GM12878 (cell line): ENCODE data around the gene DDX49. TPM values are rescaled to one million over a fixed set of nuclear protein-coding genes. Genes with fewer than 3 reads are reported as not detected.

Experiments used
- ATAC-seq: fragments of 200-7000 bp; cut with Tn5 transposase; 3 replicates; pipeline ENCODE4 v1.9.1; 2020; ENCODE audit warnings: mild to moderate bottlenecking, moderate library complexity
- BruUV-seq: library from RNA; stranded (reverse); fragments of 400-500 nt; replicated peaks from 2 replicates; lab custom pipeline; 2021; lab: Mats Ljungman, UMichigan
- CTCF ChIA-PET: fragments of 300-600 bp; sonication (Branson Sonifier 250); formaldehyde crosslinking; extraction: SDS; loops from one replicate; lab custom pipeline; 2021; ENCODE audit warnings: inconsistent platforms; lab: Yijun Ruan, JAX
- POLR2A ChIA-PET: fragments of 350-600 bp; formaldehyde crosslinking; extraction: SDS; loops from one replicate; lab custom pipeline; 2021; ENCODE audit warnings: inconsistent platforms; lab: Charles Lee
- RAD21 ChIA-PET: fragments of 300-600 bp; sonication (Branson Sonifier 250); formaldehyde crosslinking; loops from one replicate; lab custom pipeline; 2023; ENCODE audit warnings: antibody characterized with exemption; ENCODE audit not compliant: unreplicated experiment; lab: Charles Lee
- SMC1A ChIA-PET: fragments of 300-600 bp; sonication (Branson Sonifier 250); formaldehyde crosslinking; loops from one replicate; lab custom pipeline; 2023; ENCODE audit not compliant: unreplicated experiment, uncharacterized antibody; lab: Charles Lee
- DNase-seq: peaks from one replicate; pipeline ENCODE4 v3.0.0-alpha.2; 2011; ENCODE audit warnings: low read depth, low spot score
- FAIRE-seq: peaks from 3 replicates; lab custom pipeline; 2011; peaks lifted over from hg19 to GRCh38; lab: Jason Lieb, UNC
- H2AFZ ChIP-seq: 2 replicates; pipeline ENCODE4 v1.6.0; 2011; ENCODE audit warnings: low read depth, low read length, control low read depth; ENCODE audit not compliant: control insufficient read depth
- H3K27ac ChIP-seq: 2 replicates; pipeline ENCODE4 v1.5.1; 2011; ENCODE audit warnings: control low read depth; ENCODE audit not compliant: control insufficient read depth, insufficient read depth
- H3K27me3 ChIP-seq, 2 experiments: replicated peaks in 1 of 2; 2 replicates each; pipeline versions ENCODE4 v1.6.0 to v1.6.1; 2011; ENCODE audit warnings: low read length in 1 of 2; ENCODE audit not compliant: control insufficient read depth in 2 of 2, insufficient read depth in 2 of 2
- H3K36me3 ChIP-seq, 2 experiments: 2 replicates each; pipeline ENCODE4 v1.5.1; 2011; ENCODE audit warnings: low read length in 1 of 2; ENCODE audit not compliant: control insufficient read depth in 2 of 2, insufficient read depth in 2 of 2
- H3K4me1 ChIP-seq: 2 replicates; pipeline ENCODE4 v1.6.1; 2011; ENCODE audit warnings: mild to moderate bottlenecking, low read length, moderate library complexity, mixed read lengths; ENCODE audit not compliant: control insufficient read depth, insufficient read depth
- H3K4me2 ChIP-seq: 2 replicates; pipeline ENCODE4 v1.6.0; 2011; ENCODE audit warnings: control low read depth; ENCODE audit not compliant: control insufficient read depth, insufficient read depth
- H3K4me3 ChIP-seq: fragments of 200-600 bp; sonication (generic); 2 replicates; pipeline ENCODE4 v1.5.1; 2016
- H3K79me2 ChIP-seq: 2 replicates; pipeline ENCODE4 v1.6.0; 2011; ENCODE audit warnings: low read length; ENCODE audit not compliant: control insufficient read depth, insufficient read depth
- H3K9ac ChIP-seq: 2 replicates; pipeline ENCODE4 v1.8.0; 2011; ENCODE audit warnings: low read length, control low read depth, mixed read lengths; ENCODE audit not compliant: control insufficient read depth, insufficient read depth
- H3K9me3 ChIP-seq: replicated peaks from 3 replicates; pipeline ENCODE4 v1.5.1; 2011; ENCODE audit warnings: mild to moderate bottlenecking, low read length; ENCODE audit not compliant: control insufficient read depth, insufficient read depth
- H4K20me1 ChIP-seq: 2 replicates; pipeline ENCODE4 v1.6.0; 2011; ENCODE audit not compliant: control insufficient read depth, insufficient read depth
- ELK1 ChIP-seq: IDR thresholded peaks from 2 replicates; pipeline ENCODE4 v1.6.1; 2012; ENCODE audit warnings: low read depth, low read length, improper control_type of control experiment
- GABPA ChIP-seq: IDR thresholded peaks from 2 replicates; pipeline ENCODE4 v1.6.1; 2014; ENCODE audit warnings: antibody characterized with exemption, low read depth, mild to moderate bottlenecking, inconsistent platforms
- IKZF1 ChIP-seq: fragments of 450-650 bp; conservative IDR thresholded peaks from 2 replicates; pipeline ENCODE4 v1.6.1; 2017; ENCODE audit warnings: antibody characterized with exemption, mild to moderate bottlenecking
- LARP7 ChIP-seq: fragments of 450-650 bp; IDR thresholded peaks from 2 replicates; pipeline ENCODE4 v1.6.1; 2017; ENCODE audit warnings: mild to moderate bottlenecking
- MYB ChIP-seq: fragments of 150-350 bp; IDR thresholded peaks from 2 replicates; pipeline ENCODE4 v1.6.1; 2014; ENCODE audit warnings: mild to moderate bottlenecking, low read depth, low read length, borderline replicate concordance
- STAT1 ChIP-seq: fragments of 450-650 bp; conservative IDR thresholded peaks from 2 replicates; pipeline ENCODE4 v1.6.1; 2014; ENCODE audit warnings: antibody characterized with exemption, mild to moderate bottlenecking
- WGBS: methylation state at CpG from one replicate; pipeline ENCODE4 v1.1.6; 2016; ENCODE audit warnings: low lambda C conversion rate; ENCODE audit not compliant: insufficient replicate concordance, insufficient coverage; ENCODE audit errors: missing lambda C conversion rate; 5-methylcytosine and 5-hydroxymethylcytosine counted together
- in situ Hi-C: fragments of 300-500 bp; cut with MboI; formaldehyde crosslinking; loops from 9 replicates; pipeline ENCODE4 v1.14.3; 2018; ENCODE audit warnings: mixed read lengths
- intact Hi-C: fragments of 100-400 bp; cut with micrococcal nuclease; formaldehyde crosslinking; loops from one replicate; pipeline ENCODE4 v1.14.2; 2022; ENCODE audit not compliant: unreplicated experiment
- polyA plus RNA-seq, 11 experiments: library from polyadenylated mRNA; depleted of rRNA in 4 of 11; unstranded in 6 of 11; stranded (reverse) in 5 of 11; fragments of >200 nt; fragmentation: Nextera tagmentation in 4 of 11; fragmentation: Illumina TruSeq in 1 of 11; extraction: Ambion mirVana in 4 of 11; extraction: Trizol in 1 of 11; gene quantifications; 1 replicate in 1 of 11; 2 replicates in 10 of 11; pipeline versions ENCODE4 v1.2.1 to v1.2.3, GENCODE V29; 2011 to 2016; ENCODE audit warnings: inconsistent platforms in 2 of 11, missing spikeins in 2 of 11, low read depth in 1 of 11
- total RNA-seq, 4 experiments: library from RNA; depleted of rRNA in 3 of 4; stranded (reverse); fragments of >200 nt in 3 of 4; fragmentation: Illumina TruSeq in 1 of 4; extraction: Trizol in 1 of 4; gene quantifications; 2 replicates each; pipeline versions ENCODE4 v1.2.1 to v1.2.3, GENCODE V29; 2013 to 2021

Gene DDX49
- total and polyA plus RNA-seq, 10 of the 15 experiments (the other 5 are each of a cell fraction or from before 2014, with no cell fraction given): 0.58 to 102 (median 48.1) TPM

GRCh38 chr19:18960370-18960769, 40.9 kb downstream of the DDX49 start:
- Histone ChIP-seq H3K36me3 (no peaks in the 10 kb centered on the region), H3K9ac (no peak overlapping the region), H3K4me1 (no peaks in the 10 kb centered on the region), H3K27ac (no peak overlapping the region), H4K20me1 (no peaks in the 10 kb centered on the region), H3K79me2 (no peaks in the 10 kb centered on the region), H3K27me3 (no peaks in the 10 kb centered on the region), H3K4me2 (no peak overlapping the region), H2AFZ (no peak overlapping the region), H3K9me3 (no peaks in the 10 kb centered on the region), H3K4me3 (no peak overlapping the region)
- CTCF ChIA-PET: interaction anchor here (1.3 kb wide), 1 partner anchor 26 kb away, joined by 3 read pairs; no protein-coding TSS in a partner anchor
- ATAC-seq (no peak), DNase-seq (no peak), FAIRE-seq (no peak)
- WGBS: 70% methylated on average over 4 of the region's 4 CpGs
- in situ Hi-C loops: no loop called here
- POLR2A ChIA-PET: no interaction called here
- no TSS peak for BruUV-seq
- TF ChIP-seq STAT1: no peak
- TF ChIP-seq LARP7: no peak
- intact Hi-C loops: no loop called here
- RAD21 ChIA-PET: no interaction called here
- SMC1A ChIA-PET: no interaction called here

GRCh38 chr19:18961767-18962620, 42.5 kb downstream of the DDX49 start:
- in situ Hi-C loops: no loop called here
- H4K20me1 ChIP-seq: no peaks in the 10 kb centered on the region
- H3K9ac ChIP-seq: no peak overlapping the region
- CTCF ChIA-PET: no interaction called here
- no peak for DNase-seq
- RAD21 ChIA-PET: no interaction called here
- no TSS peak for BruUV-seq
- H3K4me3 ChIP-seq: no peak overlapping the region
- H3K4me2 ChIP-seq: no peak overlapping the region
- FAIRE-seq: no peak
- no peaks in the 10 kb centered on the region for H3K79me2 ChIP-seq
- intact Hi-C loops: no loop called here
- POLR2A ChIA-PET: no interaction called here
- ATAC-seq: peak; percentile 21; the same call in 1 of the 3 replicates
- SMC1A ChIA-PET: no interaction called here
- no peaks in the 10 kb centered on the region for H3K36me3 ChIP-seq
- no peak overlapping the region for H3K27ac ChIP-seq
- no peaks in the 10 kb centered on the region for H3K9me3 ChIP-seq
- WGBS: 27% methylated on average over 16 of the region's 26 CpGs
- H3K4me1 ChIP-seq: no peaks in the 10 kb centered on the region
- no peaks in the 10 kb centered on the region for H3K27me3 ChIP-seq
- no peak overlapping the region for H2AFZ ChIP-seq
- TF ChIP-seq IKZF1 (no peak), MYB (no peak), ELK1 (no peak), GABPA (no peak)
- TF ChIP-seq, all 136 proteins: peak for 0
